ENCODE measurements around the gene NUP160. TPM values are rescaled to one million over a fixed set of nuclear protein-coding genes. Genes with fewer than 3 reads are reported as not detected.
A peak's percentile ranks its signal among the peaks of the same experiment; 100 is the strongest.

Gene NUP160
- total and polyA plus RNA-seq, 2 of the 4 experiments (the other 2 are of a cell fraction) = 12.5 to 35.0 TPM

DNA sequence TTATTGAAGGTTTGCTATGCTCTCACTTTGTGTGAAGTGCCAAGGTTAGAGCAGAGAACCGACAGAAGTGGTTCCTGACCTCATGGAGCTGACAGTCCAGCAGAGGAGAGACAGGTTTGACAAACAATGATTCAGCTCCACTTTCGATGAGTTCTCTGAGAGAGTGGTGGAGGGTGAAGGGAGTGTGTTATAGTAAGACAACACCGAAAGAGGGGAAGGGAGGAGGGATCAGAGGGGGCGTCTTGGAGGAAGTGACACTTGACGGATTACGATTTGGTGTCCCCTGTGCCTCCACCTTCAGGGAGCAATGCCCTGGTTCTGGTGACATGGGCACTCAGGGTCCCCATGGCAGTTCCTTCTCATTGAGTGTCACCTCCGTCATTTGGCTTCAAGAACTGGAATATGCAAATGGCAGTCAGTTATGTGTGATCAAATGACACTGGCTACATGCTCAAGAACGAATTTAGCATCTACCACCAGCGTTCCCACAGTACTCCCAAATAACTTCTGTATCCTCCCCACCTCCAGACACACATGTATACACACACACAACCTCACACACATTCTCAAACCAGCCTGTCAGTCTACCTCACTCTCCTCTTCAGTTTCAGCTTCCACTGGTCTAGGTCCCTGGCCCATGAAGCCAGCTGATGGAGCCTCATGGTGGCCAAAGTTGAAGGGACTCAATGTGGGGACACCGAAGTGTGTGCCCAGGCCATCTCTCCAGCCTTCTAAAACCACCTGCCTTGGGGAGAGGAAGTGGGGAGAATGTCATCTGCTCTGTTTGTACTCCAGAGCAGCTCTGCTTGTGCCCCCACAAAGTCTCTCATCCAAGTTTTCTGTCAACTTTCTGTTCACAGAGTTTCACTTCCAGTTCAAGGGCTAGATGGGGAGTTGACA is 31.4 kb upstream of the NUP160 start:
- Histone ChIP-seq H2AFZ (replicated peaks; ENCODE audit: low read length, poor library complexity) (peak overlapping the region; percentile 18), H3K27me3 (ENCODE audit: control insufficient read depth, insufficient read depth, low read length) (no peaks in the 10 kb centered on the region), H3K4ac (ENCODE audit: low read depth, low read length) (0 out of 2 replicates have a peak overlapping the region, but pooled peaks have one; percentile 27), H2BK120ac (ENCODE audit: low read depth, low read length) (no peak overlapping the region), H3K36me3 (ENCODE audit: control insufficient read depth, insufficient read depth, low read length) (no peaks in the 10 kb centered on the region), H3K9me1 (ENCODE audit: insufficient read depth, low read length) (no peaks in the 10 kb centered on the region), H3K4me1 (ENCODE audit: control insufficient read depth, insufficient read depth, low read length) (no peaks in the 10 kb centered on the region), H3K9me3 (ENCODE audit: control insufficient read depth, insufficient read depth, low read length) (peaks cover 13% of the 10 kb centered on the region), H4K8ac (ENCODE audit: low read depth in 2 of 2, low read length in 2 of 2) (no peak overlapping the region), H3K79me1 (ENCODE audit: low read depth in 1 of 2, low read length in 2 of 2) (no peaks in the 10 kb centered on the region), H3K9ac (ENCODE audit: low read depth, low read length) (no peak overlapping the region), H3K4me2 (ENCODE audit: low read depth, low read length) (no peak overlapping the region), H4K91ac (ENCODE audit: insufficient read depth, low read depth, low read length) (no peak overlapping the region), H3K4me3 (ENCODE audit: insufficient read depth, low read depth, low read length) (no peak overlapping the region), H2BK15ac (ENCODE audit: low read depth, low read length) (no peak overlapping the region), H3K23ac (ENCODE audit: low read depth, low read length) (no peak overlapping the region), H3K27ac (ENCODE audit: insufficient read depth, low read length) (no peak overlapping the region), H3K18ac (ENCODE audit: low read depth, low read length) (no peak overlapping the region), H2BK20ac (ENCODE audit: low read depth, low read length) (0 out of 2 replicates have a peak overlapping the region, but pooled peaks have one; percentile 3), H3K56ac (ENCODE audit: extremely low read depth, insufficient read depth, low read length) (no peak overlapping the region), H2AK9ac (replicated peaks; ENCODE audit: low read depth, low read length, poor library complexity) (no peak overlapping the region), H2AK5ac (ENCODE audit: low read depth, low read length) (peak overlapping the region; percentile 46; the same call in 1 of the 2 replicates), H4K5ac (ENCODE audit: low read depth, low read length) (no peak overlapping the region), H4K20me1 (ENCODE audit: insufficient read depth, low read length) (no peaks in the 10 kb centered on the region), H2BK5ac (ENCODE audit: low read depth, low read length, poor library complexity, severe bottlenecking) (no peak overlapping the region), H3K14ac (replicated peaks; ENCODE audit: low read depth, low read length) (no peak overlapping the region; the same call in 1 of the 2 replicates)
- ATAC-seq (ENCODE audit: low read depth) (no peak), DNase-seq (no peak)
- POLR2A ChIA-PET (ENCODE audit: unreplicated experiment) = no interaction called here
- dilution Hi-C loops (cut with HindIII; ENCODE audit: low sequenced_read_pairs, unreplicated experiment) = no loop called here
- CTCF ChIA-PET = no interaction called here
- in situ Hi-C loops (cut with MboI; ENCODE audit: low sequenced_read_pairs) = no loop called here
- WGBS, 2 experiments (ENCODE audit: extremely low coverage in 2 of 2, insufficient read length in 1 of 2) = 72% methylated on average over 8 of the region's 10 CpGs; no CpG with 5 or more reads in 1 of the 2 experiments
- intact Hi-C loops (cut with micrococcal nuclease) = no loop called here
- TF ChIP-seq SMC3 (IDR thresholded peaks at IDR 0.05; ENCODE audit: low read depth, low read length) (no peak), RAD21 (IDR thresholded peaks at IDR 0.05; ENCODE audit: low read length) (no peak), BHLHE40 (IDR thresholded peaks at IDR 0.05; ENCODE audit: low read depth, low read length) (no peak), CEBPB (IDR thresholded peaks at IDR 0.05; ENCODE audit: low read depth, low read length) (no peak), MAFK (IDR thresholded peaks at IDR 0.05; ENCODE audit: low read depth, low read length) (no peak), FOS (IDR thresholded peaks at IDR 0.05; ENCODE audit: low read depth, low read length) (no peak), NFE2L2 (IDR thresholded peaks at IDR 0.05; ENCODE audit: low read depth, low read length) (no peak), RFX5 (IDR thresholded peaks at IDR 0.05; ENCODE audit: low read depth, low read length) (no peak), MAZ (IDR thresholded peaks at IDR 0.05; ENCODE audit: borderline replicate concordance, low read depth, low read length) (no peak)
- TF ChIP-seq, protein P1, sequence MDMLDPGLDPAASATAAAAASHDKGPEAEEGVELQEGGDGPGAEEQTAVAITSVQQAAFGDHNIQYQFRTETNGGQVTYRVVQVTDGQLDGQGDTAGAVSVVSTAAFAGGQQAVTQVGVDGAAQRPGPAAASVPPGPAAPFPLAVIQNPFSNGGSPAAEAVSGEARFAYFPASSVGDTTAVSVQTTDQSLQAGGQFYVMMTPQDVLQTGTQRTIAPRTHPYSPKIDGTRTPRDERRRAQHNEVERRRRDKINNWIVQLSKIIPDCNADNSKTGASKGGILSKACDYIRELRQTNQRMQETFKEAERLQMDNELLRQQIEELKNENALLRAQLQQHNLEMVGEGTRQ (IDR thresholded peaks at IDR 0.05; ENCODE audit: low read depth, low read length) = no peak
- TF ChIP-seq, protein P2, sequence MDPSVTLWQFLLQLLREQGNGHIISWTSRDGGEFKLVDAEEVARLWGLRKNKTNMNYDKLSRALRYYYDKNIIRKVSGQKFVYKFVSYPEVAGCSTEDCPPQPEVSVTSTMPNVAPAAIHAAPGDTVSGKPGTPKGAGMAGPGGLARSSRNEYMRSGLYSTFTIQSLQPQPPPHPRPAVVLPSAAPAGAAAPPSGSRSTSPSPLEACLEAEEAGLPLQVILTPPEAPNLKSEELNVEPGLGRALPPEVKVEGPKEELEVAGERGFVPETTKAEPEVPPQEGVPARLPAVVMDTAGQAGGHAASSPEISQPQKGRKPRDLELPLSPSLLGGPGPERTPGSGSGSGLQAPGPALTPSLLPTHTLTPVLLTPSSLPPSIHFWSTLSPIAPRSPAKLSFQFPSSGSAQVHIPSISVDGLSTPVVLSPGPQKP (IDR thresholded peaks at IDR 0.05; ENCODE audit: borderline replicate concordance, low read depth, low read length) = no peak
- no TSS peak for BruUV-seq (replicated peaks)
